K562 (cell line): Measurements from ENCODE around the gene RBPJ. TPM values are rescaled to one million over a fixed set of nuclear protein-coding genes. Genes with fewer than 3 reads are reported as not detected.
A peak's percentile ranks its signal among the peaks of the same experiment; 100 is the strongest.

Experiments used
- AFF4 ChIP-seq: sonication (generic); formaldehyde crosslinking; IDR thresholded peaks from 2 replicates; pipeline ENCODE4 v1.8.0; 2023; ENCODE audit warnings: mild to moderate bottlenecking, missing genetic modification reagents
- GABPB2 ChIP-seq: fragments of 250-450 bp; sonication (Bioruptor Pico); conservative IDR thresholded peaks from 2 replicates; pipeline ENCODE4 v1.5.1; 2021; ENCODE audit warnings: mild to moderate bottlenecking
- MYC ChIP-seq, 2 experiments: fragments of 250-450 bp in 1 of 2; sonication (Bioruptor Pico) in 1 of 2; IDR thresholded peaks; 2 replicates each; pipeline versions ENCODE4 v1.5.1 to v1.6.1; 2012 to 2021; ENCODE audit warnings: low read depth in 2 of 2, borderline replicate concordance in 1 of 2, improper control_type of control experiment in 1 of 2, low read length in 1 of 2, mild to moderate bottlenecking in 1 of 2, moderate library complexity in 1 of 2
- ZNF395 ChIP-seq: fragments of 200-800 bp; sonication (Bioruptor generic); IDR thresholded peaks from 2 replicates; pipeline ENCODE4 v1.6.1; 2017; ENCODE audit warnings: missing genetic modification characterization, missing compliant biosample characterization
- polyA plus RNA-seq, 8 experiments: library from polyadenylated mRNA; depleted of rRNA in 4 of 8; stranded (reverse) in 5 of 8; unstranded in 3 of 8; fragments of >200 nt; fragmentation: Nextera tagmentation in 2 of 8; fragmentation: Illumina TruSeq in 1 of 8; extraction: Ambion mirVana in 2 of 8; extraction: Trizol in 1 of 8; gene quantifications; 2 replicates each; pipeline versions ENCODE4 v1.2.1 to v1.2.3, GENCODE V29; 2011 to 2014; ENCODE audit warnings: inconsistent platforms in 1 of 8, missing spikeins in 1 of 8
- total RNA-seq, 7 experiments: library from RNA; depleted of rRNA in 6 of 7; stranded (reverse); fragments of >200 nt in 6 of 7; fragmentation: Illumina TruSeq in 2 of 7; extraction: Trizol in 2 of 7; gene quantifications; 2 replicates each; pipeline versions ENCODE4 v1.2.1 to v1.2.3, GENCODE V29; 2011 to 2021; ENCODE audit warnings: low replicate concordance in 1 of 7
- TF ChIP-seq, protein P1 (sequence below): fragments of 450-650 bp; formaldehyde crosslinking; IDR thresholded peaks from 2 replicates; pipeline ENCODE4 v1.4.0; 2020; ENCODE audit warnings: mild to moderate bottlenecking, moderate library complexity
- TF ChIP-seq, protein P2 (sequence below), 2 experiments: fragments of 450-650 bp in 1 of 2; sonication (generic) in 1 of 2; formaldehyde crosslinking; conservative IDR thresholded peaks; 2 replicates each; pipeline versions ENCODE4 v1.4.0 to v1.8.1; 2020 to 2022; ENCODE audit warnings: mild to moderate bottlenecking in 1 of 2, missing genetic modification reagents in 1 of 2
- TF ChIP-seq, protein P3 (sequence below), 2 experiments: fragments of 450-650 bp; formaldehyde crosslinking in 1 of 2; IDR thresholded peaks; 2 replicates each; pipeline versions ENCODE4 v1.4.0 to v1.6.1; 2014 to 2020; ENCODE audit warnings: mild to moderate bottlenecking in 2 of 2, borderline replicate concordance in 1 of 2, low read depth in 1 of 2

The RBPJ gene
- total and polyA plus RNA-seq, 9 of the 15 experiments (the other 6 are each of a cell fraction or from before 2014, with no cell fraction given) = 17.2 to 49.4 (median 33.8) TPM

DNA sequence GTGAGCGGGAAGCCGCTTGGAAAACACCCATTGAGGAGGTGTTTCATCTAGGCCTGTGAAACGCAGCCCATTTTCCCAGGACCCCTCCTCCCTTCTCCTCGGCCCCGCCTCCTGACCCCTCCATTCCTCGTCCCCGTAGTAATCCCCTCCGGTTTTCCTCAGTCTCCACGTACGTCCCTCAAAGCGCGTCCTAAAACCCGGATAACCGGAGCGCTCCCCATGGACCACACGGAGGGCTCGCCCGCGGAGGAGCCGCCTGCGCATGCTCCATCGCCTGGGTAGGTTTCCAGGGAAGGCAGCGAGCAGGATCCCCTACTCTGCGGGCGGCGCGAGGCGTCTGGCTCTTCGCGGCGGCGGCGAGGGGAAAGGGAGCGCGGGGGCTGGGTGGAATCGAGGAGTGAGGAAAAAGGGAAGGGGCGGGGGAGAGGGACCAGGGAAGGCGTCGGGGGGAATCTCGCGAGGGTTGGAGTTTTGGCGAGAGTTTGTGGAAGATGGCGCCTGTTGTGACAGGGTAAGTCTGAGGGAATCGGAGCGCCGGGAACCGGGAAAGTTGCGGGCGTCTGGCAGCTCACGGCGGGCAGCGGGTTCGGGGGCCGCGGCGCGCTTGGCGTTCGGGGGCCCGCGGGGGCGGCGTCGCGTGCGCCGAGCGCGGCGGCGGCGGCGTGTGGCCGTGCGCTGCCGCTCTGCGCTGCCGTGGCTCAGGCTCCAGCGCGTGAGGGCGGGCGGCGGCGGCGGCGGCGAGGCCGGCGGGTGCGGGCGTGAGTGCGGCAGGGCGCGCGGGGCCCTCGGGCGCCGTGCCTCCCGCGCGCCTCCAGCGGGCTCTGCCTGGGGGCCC is at the start of gene RBPJ (continued):
- TF ChIP-seq, protein P1, sequence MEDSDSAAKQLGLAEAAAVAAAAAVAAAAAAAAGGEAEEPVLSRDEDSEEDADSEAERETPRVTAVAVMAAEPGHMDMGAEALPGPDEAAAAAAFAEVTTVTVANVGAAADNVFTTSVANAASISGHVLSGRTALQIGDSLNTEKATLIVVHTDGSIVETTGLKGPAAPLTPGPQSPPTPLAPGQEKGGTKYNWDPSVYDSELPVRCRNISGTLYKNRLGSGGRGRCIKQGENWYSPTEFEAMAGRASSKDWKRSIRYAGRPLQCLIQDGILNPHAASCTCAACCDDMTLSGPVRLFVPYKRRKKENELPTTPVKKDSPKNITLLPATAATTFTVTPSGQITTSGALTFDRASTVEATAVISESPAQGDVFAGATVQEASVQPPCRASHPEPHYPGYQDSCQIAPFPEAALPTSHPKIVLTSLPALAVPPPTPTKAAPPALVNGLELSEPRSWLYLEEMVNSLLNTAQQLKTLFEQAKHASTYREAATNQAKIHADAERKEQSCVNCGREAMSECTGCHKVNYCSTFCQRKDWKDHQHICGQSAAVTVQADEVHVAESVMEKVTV (CRISPR knock-in tag) = no peak
- no peak for TF ChIP-seq GABPB2
- TF ChIP-seq MYC (IDR thresholded peaks at IDR 0.05; ENCODE audit: low read depth, low read length) = peak; percentile 70
- TF ChIP-seq MYC (CRISPR knock-in tag; IDR thresholded peaks at IDR 0.05; ENCODE audit: borderline replicate concordance, low read depth) = no peak
- TF ChIP-seq, protein P2, sequence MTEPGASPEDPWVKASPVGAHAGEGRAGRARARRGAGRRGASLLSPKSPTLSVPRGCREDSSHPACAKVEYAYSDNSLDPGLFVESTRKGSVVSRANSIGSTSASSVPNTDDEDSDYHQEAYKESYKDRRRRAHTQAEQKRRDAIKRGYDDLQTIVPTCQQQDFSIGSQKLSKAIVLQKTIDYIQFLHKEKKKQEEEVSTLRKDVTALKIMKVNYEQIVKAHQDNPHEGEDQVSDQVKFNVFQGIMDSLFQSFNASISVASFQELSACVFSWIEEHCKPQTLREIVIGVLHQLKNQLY (CRISPR knock-in tag; conservative IDR thresholded peaks at IDR 0.05) = no peak
- TF ChIP-seq ZNF395 (CRISPR knock-in tag) = no peak; the same call in 1 of the 2 replicates
- TF ChIP-seq, protein P3, sequence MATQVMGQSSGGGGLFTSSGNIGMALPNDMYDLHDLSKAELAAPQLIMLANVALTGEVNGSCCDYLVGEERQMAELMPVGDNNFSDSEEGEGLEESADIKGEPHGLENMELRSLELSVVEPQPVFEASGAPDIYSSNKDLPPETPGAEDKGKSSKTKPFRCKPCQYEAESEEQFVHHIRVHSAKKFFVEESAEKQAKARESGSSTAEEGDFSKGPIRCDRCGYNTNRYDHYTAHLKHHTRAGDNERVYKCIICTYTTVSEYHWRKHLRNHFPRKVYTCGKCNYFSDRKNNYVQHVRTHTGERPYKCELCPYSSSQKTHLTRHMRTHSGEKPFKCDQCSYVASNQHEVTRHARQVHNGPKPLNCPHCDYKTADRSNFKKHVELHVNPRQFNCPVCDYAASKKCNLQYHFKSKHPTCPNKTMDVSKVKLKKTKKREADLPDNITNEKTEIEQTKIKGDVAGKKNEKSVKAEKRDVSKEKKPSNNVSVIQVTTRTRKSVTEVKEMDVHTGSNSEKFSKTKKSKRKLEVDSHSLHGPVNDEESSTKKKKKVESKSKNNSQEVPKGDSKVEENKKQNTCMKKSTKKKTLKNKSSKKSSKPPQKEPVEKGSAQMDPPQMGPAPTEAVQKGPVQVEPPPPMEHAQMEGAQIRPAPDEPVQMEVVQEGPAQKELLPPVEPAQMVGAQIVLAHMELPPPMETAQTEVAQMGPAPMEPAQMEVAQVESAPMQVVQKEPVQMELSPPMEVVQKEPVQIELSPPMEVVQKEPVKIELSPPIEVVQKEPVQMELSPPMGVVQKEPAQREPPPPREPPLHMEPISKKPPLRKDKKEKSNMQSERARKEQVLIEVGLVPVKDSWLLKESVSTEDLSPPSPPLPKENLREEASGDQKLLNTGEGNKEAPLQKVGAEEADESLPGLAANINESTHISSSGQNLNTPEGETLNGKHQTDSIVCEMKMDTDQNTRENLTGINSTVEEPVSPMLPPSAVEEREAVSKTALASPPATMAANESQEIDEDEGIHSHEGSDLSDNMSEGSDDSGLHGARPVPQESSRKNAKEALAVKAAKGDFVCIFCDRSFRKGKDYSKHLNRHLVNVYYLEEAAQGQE (IDR thresholded peaks at IDR 0.05; ENCODE audit: borderline replicate concordance) = no peak
- TF ChIP-seq, protein P3 (CRISPR knock-in tag; IDR thresholded peaks at IDR 0.05; ENCODE audit: low read depth) = no peak
- TF ChIP-seq AFF4 = 0 out of 2 replicates have a peak, but pooled peaks have one; percentile 19
